Duodenal mucosa (tissue), 2 donors: ENCODE data around the gene MMP7.

Experiments used
- H3K27ac ChIP-seq: one replicate; pipeline ENCODE4 v1.7.0; 2013; ENCODE audit warnings: low read depth, low read length
- H3K27me3 ChIP-seq, 2 donors: one replicate each; pipeline ENCODE4 v1.7.0; 2013; ENCODE audit warnings: low read length in 2 of 2, control low read depth in 1 of 2; ENCODE audit not compliant: insufficient read depth in 2 of 2, control insufficient read depth in 1 of 2
- H3K36me3 ChIP-seq, 2 donors: one replicate each; pipeline ENCODE4 v1.7.0; 2013; ENCODE audit warnings: low read length in 2 of 2, control low read depth in 1 of 2; ENCODE audit not compliant: insufficient read depth in 2 of 2, control insufficient read depth in 1 of 2
- H3K4me1 ChIP-seq, 2 donors: one replicate each; pipeline ENCODE4 v1.7.0; 2013; ENCODE audit warnings: low read length in 2 of 2, control low read depth in 1 of 2; ENCODE audit not compliant: insufficient read depth in 2 of 2, control insufficient read depth in 1 of 2
- H3K4me3 ChIP-seq, 2 donors: one replicate each; pipeline ENCODE4 v1.7.0; 2013; ENCODE audit warnings: low read length in 2 of 2, low read depth in 1 of 2
- H3K9ac ChIP-seq, 2 donors: one replicate each; pipeline ENCODE4 v1.7.0; 2013; ENCODE audit warnings: low read length in 2 of 2, low read depth in 1 of 2
- H3K9me3 ChIP-seq, 2 donors: one replicate each; pipeline ENCODE4 v1.7.0; 2013; ENCODE audit warnings: low read length in 2 of 2, control low read depth in 1 of 2; ENCODE audit not compliant: control insufficient read depth in 1 of 2

Gene MMP7

GRCh38 chr11:102499931-102500330, 30.6 kb downstream of the MMP7 start:
- Histone ChIP-seq H3K4me3 (no peak overlapping the region), H3K9ac (no peak overlapping the region), H3K27me3 (peaks cover 0 to 6% of the 10 kb centered on the region in 2 donors), H3K27ac (no peak overlapping the region), H3K4me1 (peaks cover 0 to 5% of the 10 kb centered on the region in 2 donors), H3K36me3 (no peaks in the 10 kb centered on the region), H3K9me3 (no peaks in the 10 kb centered on the region)

GRCh38 chr11:102499151-102499550, 31.4 kb downstream of the MMP7 start:
- Histone ChIP-seq H3K4me3 (no peak overlapping the region), H3K9ac (no peak overlapping the region), H3K36me3 (no peaks in the 10 kb centered on the region), H3K4me1 (peaks cover 0 to 5% of the 10 kb centered on the region in 2 donors), H3K27ac (no peak overlapping the region), H3K9me3 (no peaks in the 10 kb centered on the region), H3K27me3 (peaks cover 0 to 6% of the 10 kb centered on the region in 2 donors)

GRCh38 chr11:102497061-102497460, 33.5 kb downstream of the MMP7 start:
- H3K4me1 ChIP-seq = peaks cover 0 to 9% of the 10 kb centered on the region in 2 donors
- H3K36me3 ChIP-seq = no peaks in the 10 kb centered on the region
- no peaks in the 10 kb centered on the region for H3K9me3 ChIP-seq
- H3K9ac ChIP-seq = no peak overlapping the region
- no peak overlapping the region for H3K27ac ChIP-seq
- no peak overlapping the region for H3K4me3 ChIP-seq
- H3K27me3 ChIP-seq = peaks cover 0 to 6% of the 10 kb centered on the region in 2 donors

GRCh38 chr11:102495161-102496042, 35.1 kb downstream of the MMP7 start:
- peaks cover 0 to 11% of the 10 kb centered on the region in 2 donors for H3K27me3 ChIP-seq
- H3K9ac ChIP-seq = no peak overlapping the region
- no peaks in the 10 kb centered on the region for H3K9me3 ChIP-seq
- H3K4me3 ChIP-seq = no peak overlapping the region
- H3K36me3 ChIP-seq = no peaks in the 10 kb centered on the region
- H3K4me1 ChIP-seq = peaks cover 0 to 9% of the 10 kb centered on the region in 2 donors
- no peak overlapping the region for H3K27ac ChIP-seq

DNA sequence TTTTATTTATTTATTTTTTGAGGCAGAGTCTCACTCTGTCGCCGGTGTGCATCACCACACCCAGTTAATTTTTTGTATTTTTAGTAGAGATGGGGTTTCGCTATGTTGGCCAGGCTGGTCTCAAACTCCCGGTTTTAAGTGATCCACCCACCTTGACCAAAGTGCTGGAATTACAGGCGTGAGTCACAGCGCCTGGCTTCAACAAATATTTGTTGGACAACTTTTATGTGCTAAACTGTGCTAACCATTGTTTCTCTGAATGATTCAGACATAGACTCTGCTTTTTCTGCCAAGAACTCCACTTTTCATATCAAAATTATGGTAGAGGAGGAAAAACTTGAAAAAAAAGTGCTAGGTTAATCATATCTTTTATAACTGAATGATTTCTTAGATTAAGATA, 36.3 kb downstream of the MMP7 start:
- H3K27me3 ChIP-seq = peaks cover 0 to 11% of the 10 kb centered on the region in 2 donors
- H3K4me1 ChIP-seq = peaks cover 7 to 9% of the 10 kb centered on the region in 2 donors
- no peaks in the 10 kb centered on the region for H3K9me3 ChIP-seq
- H3K27ac ChIP-seq = no peak overlapping the region
- H3K9ac ChIP-seq = no peak overlapping the region
- no peaks in the 10 kb centered on the region for H3K36me3 ChIP-seq
- no peak overlapping the region for H3K4me3 ChIP-seq

GRCh38 chr11:102493524-102493923, 37.0 kb downstream of the MMP7 start:
- Histone ChIP-seq H3K4me1 (peaks cover 7 to 9% of the 10 kb centered on the region in 2 donors), H3K36me3 (no peaks in the 10 kb centered on the region), H3K9me3 (no peaks in the 10 kb centered on the region), H3K9ac (no peak overlapping the region), H3K4me3 (no peak overlapping the region), H3K27me3 (peaks cover 0 to 11% of the 10 kb centered on the region in 2 donors), H3K27ac (no peak overlapping the region)

DNA sequence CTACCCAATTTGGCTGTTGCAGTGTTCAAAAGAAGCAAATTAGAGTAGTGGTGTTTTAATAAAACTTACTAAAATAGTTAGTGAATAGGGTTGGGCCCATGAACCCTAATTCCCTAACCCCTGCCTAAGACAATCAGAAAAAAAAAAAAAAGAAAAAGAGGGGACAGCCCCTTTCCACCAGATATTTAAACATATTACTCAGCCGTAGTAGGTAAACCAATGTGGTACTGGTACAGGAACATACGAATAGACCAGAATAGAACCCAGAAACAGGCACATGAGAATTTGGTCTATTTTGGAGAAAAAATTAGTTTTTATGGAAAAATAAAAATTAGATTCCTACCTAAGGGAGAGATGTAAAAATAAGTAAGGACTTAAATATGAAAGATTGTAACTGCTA, 38.6 kb downstream of the MMP7 start:
- no peaks in the 10 kb centered on the region for H3K9me3 ChIP-seq
- peaks cover 0 to 14% of the 10 kb centered on the region in 2 donors for H3K27me3 ChIP-seq
- no peak overlapping the region for H3K9ac ChIP-seq
- no peak overlapping the region for H3K27ac ChIP-seq
- H3K4me1 ChIP-seq = peaks cover 7 to 9% of the 10 kb centered on the region in 2 donors
- H3K36me3 ChIP-seq = no peaks in the 10 kb centered on the region
- H3K4me3 ChIP-seq = no peak overlapping the region

DNA sequence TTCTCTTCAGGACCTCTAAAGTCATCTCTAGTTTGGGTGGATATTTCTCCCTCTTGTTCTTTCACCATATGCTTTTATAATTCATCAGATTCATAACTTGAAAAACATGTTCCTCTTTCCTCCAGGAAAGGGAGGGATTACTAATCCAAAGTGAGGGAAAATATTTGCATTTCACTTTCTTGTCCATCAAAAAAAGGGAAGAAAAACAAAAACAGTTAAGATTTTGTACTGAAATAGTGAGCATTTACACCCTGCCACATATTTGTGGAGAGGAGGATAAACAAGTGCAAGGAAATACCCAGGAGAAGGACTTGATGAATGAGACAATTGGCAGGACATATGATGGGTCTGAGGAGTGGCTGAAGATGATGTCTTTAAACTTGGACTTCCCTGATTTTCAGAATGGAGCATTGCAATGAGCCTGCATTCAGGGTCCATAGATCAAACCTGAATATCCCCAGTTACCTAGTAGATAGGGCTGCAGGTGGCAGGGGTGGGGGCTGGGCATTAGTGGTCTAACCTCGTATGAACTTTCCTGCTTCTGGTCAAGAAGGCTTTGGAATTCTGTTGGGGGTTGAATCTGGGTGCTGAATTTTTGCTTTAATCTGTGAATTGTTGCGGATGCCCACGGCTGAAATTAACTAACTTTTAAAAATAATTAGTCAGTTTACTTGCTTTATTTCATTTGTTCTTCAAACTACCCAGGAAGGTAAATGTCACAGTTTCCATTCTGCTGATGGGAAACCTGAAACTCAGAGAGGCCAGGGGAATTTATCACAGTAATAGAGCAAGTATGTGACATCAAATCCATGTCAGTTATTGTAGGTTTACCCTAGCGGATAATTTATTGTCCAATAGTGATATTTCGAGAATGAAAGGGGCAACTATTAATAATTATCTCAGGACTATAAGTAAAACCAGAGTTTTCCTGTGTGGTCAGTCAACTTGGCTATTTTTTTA, 41.1 kb downstream of the MMP7 start:
- H3K4me1 ChIP-seq = peaks cover 4 to 13% of the 10 kb centered on the region in 2 donors
- H3K4me3 ChIP-seq = no peak overlapping the region
- no peaks in the 10 kb centered on the region for H3K9me3 ChIP-seq
- H3K9ac ChIP-seq = no peak overlapping the region
- no peak overlapping the region for H3K27ac ChIP-seq
- H3K27me3 ChIP-seq = peaks cover 0 to 8% of the 10 kb centered on the region in 2 donors
- H3K36me3 ChIP-seq = no peaks in the 10 kb centered on the region

DNA sequence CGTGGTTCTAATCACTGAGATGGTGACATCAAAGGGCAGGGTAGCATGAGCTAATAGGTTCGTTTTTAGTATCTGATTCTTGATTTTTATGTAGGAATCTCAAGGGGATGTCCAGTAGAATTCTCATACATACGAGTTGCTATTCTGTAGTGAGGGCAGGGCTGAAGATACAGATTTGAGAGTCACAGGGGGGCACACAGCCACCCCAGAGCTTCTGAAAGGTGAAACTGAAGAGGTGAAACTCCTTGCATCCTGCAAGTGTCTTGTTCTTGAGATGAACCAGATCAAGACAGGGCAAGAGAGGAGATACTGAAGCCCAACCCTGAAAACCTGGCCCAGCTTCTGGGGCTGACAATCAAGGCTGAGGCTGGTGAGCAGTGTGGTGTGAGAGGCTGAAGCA, 42.3 kb downstream of the MMP7 start:
- no peaks in the 10 kb centered on the region for H3K9me3 ChIP-seq
- H3K36me3 ChIP-seq = no peaks in the 10 kb centered on the region
- H3K9ac ChIP-seq = no peak overlapping the region
- H3K27ac ChIP-seq = no peak overlapping the region
- H3K27me3 ChIP-seq = peaks cover 0 to 8% of the 10 kb centered on the region in 2 donors
- H3K4me1 ChIP-seq = peaks cover 0 to 13% of the 10 kb centered on the region in 2 donors
- H3K4me3 ChIP-seq = no peak overlapping the region

DNA sequence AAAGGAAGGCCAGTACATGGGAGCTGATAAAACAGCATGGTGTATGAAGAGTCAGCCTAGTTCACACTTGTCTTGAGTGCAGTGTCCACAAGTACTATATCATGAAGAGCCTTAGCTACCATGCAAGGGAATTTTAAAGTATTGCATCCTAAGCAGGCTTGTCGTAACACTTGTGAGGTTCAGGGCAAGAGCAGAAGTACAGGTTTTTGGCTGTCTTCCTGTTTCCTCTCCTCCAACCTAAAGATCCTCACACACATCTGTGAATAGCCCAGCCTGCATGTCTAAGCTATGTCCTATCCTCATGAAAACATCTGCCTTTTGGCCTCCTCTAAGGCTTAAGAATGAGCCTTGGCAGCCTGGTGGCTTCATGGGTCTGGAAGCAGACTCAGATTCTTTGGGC, 43.3 kb downstream of the MMP7 start:
- no peaks in the 10 kb centered on the region for H3K9me3 ChIP-seq

More for the DNA sequence above, 43.3 kb downstream of the MMP7 start:
- no peaks in the 10 kb centered on the region for H3K36me3 ChIP-seq
- H3K27ac ChIP-seq = no peak overlapping the region
- H3K4me3 ChIP-seq = no peak overlapping the region
- H3K4me1 ChIP-seq = peaks cover 0 to 13% of the 10 kb centered on the region in 2 donors
- H3K9ac ChIP-seq = no peak overlapping the region
- H3K27me3 ChIP-seq = peaks cover 0 to 8% of the 10 kb centered on the region in 2 donors
